Gastroesophageal sphincter (tissue), 4 donors: ENCODE measurements around the gene TAS1R3. TPM values are rescaled to one million over a fixed set of nuclear protein-coding genes. Genes with fewer than 3 reads are reported as not detected.

Experiments used
- ATAC-seq: fragments of 150-250 bp; one replicate; pipeline ENCODE4 v1.9.1; 2016; ENCODE audit warnings: mild to moderate bottlenecking, moderate library complexity
- H3K27ac ChIP-seq, 4 donors: fragments of 200-600 bp; sonication (generic) in 3 of 4; 1 replicate in 3 of 4; 2 replicates in 1 of 4; pipeline ENCODE4 v1.5.1; 2016 to 2019
- H3K27me3 ChIP-seq: fragments of 200-600 bp; sonication (generic); one replicate; pipeline ENCODE4 v1.5.1; 2019
- H3K36me3 ChIP-seq, 2 donors: fragments of 200-600 bp; sonication (generic); one replicate each; pipeline ENCODE4 v1.5.1; 2019; ENCODE audit warnings: control low read depth in 1 of 2
- H3K4me1 ChIP-seq, 3 donors: fragments of 200-600 bp; sonication (generic); 1 replicate in 2 of 3; 2 replicates in 1 of 3; pipeline ENCODE4 v1.5.1; 2016 to 2019; ENCODE audit warnings: control low read depth in 2 of 3
- H3K4me3 ChIP-seq, 2 donors: fragments of 200-600 bp; sonication (generic); one replicate each; pipeline ENCODE4 v1.5.1; 2019; ENCODE audit warnings: mild to moderate bottlenecking in 1 of 2, moderate library complexity in 1 of 2
- H3K9me3 ChIP-seq, 3 donors: fragments of 200-600 bp; sonication (generic); one replicate each; pipeline ENCODE4 v1.5.1; 2017 to 2019; ENCODE audit warnings: control low read depth in 2 of 3
- EP300 ChIP-seq: sonication (generic); formaldehyde crosslinking; IDR thresholded peaks from one replicate; pipeline ENCODE4 v1.6.1; 2017; ENCODE audit warnings: antibody characterized with exemption, mild to moderate bottlenecking
- POLR2A ChIP-seq, 2 donors: fragments of 450-650 bp; IDR thresholded peaks; one replicate each; pipeline ENCODE4 v1.6.1; 2017; ENCODE audit warnings: antibody characterized with exemption in 2 of 2, mild to moderate bottlenecking in 2 of 2, moderate library complexity in 1 of 2
- POLR2AphosphoS5 ChIP-seq: sonication (generic); formaldehyde crosslinking; IDR thresholded peaks from one replicate; pipeline ENCODE4 v1.6.1; 2017; ENCODE audit warnings: antibody characterized with exemption
- WGBS, 2 donors: methylation state at CpG; one replicate each; pipeline ENCODE4 v1.1.5; 2018; ENCODE audit warnings: low coverage in 1 of 2; 5-methylcytosine and 5-hydroxymethylcytosine counted together
- small RNA-seq, 4 donors: library from RNA; depleted of rRNA; stranded (forward); fragments of <200 nt; gene quantifications; one replicate each; pipeline ENCODE3, GENCODE V24; 2016
- total RNA-seq, 4 donors: library from RNA; depleted of rRNA; stranded (reverse); fragments of >200 nt; gene quantifications; one replicate each; pipeline ENCODE4 v1.1.0, GENCODE V29; 2016
- TF ChIP-seq, protein P1 (sequence below), 4 experiments: fragments of 200-600 bp in 2 of 4; fragments of 450-650 bp in 2 of 4; sonication (generic) in 1 of 4; IDR thresholded peaks; one replicate each; pipeline ENCODE4 v1.5.1; 2017 to 2019; ENCODE audit warnings: antibody characterized with exemption in 4 of 4, mild to moderate bottlenecking in 2 of 4, moderate library complexity in 2 of 4

Gene TAS1R3
- total RNA-seq, 4 donors from 2014 or later = 0.12 to 0.54 (median 0.40) TPM; not detected in 1

DNA sequence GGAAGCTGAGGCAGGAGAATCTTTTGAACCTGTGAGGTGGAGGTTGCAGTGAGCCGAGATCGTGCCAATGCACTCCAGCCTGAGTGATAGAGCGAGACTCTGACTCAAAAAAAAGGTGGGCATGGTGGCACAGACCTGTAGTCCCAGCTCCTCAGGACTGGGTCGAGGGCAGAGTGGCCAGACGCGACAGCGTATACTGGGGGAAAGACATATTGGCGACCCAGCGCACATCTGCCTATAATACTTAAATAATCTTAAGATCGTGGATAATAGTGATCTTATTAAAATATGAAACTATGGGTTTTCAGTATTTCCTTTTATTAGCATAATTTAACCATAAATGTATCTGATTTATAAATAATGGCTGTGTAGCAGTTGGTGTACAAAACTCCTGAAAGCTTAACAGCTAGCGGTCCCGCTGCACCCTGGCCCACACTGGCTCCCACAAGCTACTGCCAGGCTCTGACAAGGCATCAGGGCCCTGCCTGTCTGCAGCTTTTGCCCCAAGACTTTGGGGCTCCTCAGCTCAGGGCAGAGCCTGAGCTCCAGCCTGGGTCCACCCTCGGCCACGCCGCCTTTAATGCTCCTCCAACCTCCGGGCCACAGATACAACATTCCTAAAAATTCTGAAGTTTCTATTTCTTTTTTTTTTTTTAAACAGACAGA is 46.6 kb downstream of the TAS1R3 start:
- Histone ChIP-seq H3K36me3 (peaks cover 0 to 29% of the 10 kb centered on the region in 2 donors), H3K4me1 (peaks cover 0 to 29% (median 17%) of the 10 kb centered on the region in 3 donors), H3K4me3 (no peak overlapping the region), H3K27me3 (no peaks in the 10 kb centered on the region), H3K9me3 (no peaks in the 10 kb centered on the region), H3K27ac (no peak overlapping the region)
- WGBS, 2 donors = 91 to 94% methylated on average over 13 to 16 of the region's 16 CpGs
- TF ChIP-seq POLR2AphosphoS5 (no peak), POLR2A (IDR thresholded peaks at IDR 0.05) (no peak), EP300 (no peak)
- TF ChIP-seq, protein P1, sequence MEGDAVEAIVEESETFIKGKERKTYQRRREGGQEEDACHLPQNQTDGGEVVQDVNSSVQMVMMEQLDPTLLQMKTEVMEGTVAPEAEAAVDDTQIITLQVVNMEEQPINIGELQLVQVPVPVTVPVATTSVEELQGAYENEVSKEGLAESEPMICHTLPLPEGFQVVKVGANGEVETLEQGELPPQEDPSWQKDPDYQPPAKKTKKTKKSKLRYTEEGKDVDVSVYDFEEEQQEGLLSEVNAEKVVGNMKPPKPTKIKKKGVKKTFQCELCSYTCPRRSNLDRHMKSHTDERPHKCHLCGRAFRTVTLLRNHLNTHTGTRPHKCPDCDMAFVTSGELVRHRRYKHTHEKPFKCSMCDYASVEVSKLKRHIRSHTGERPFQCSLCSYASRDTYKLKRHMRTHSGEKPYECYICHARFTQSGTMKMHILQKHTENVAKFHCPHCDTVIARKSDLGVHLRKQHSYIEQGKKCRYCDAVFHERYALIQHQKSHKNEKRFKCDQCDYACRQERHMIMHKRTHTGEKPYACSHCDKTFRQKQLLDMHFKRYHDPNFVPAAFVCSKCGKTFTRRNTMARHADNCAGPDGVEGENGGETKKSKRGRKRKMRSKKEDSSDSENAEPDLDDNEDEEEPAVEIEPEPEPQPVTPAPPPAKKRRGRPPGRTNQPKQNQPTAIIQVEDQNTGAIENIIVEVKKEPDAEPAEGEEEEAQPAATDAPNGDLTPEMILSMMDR (IDR thresholded peaks at IDR 0.05) = no peak
- ATAC-seq = no peak

DNA sequence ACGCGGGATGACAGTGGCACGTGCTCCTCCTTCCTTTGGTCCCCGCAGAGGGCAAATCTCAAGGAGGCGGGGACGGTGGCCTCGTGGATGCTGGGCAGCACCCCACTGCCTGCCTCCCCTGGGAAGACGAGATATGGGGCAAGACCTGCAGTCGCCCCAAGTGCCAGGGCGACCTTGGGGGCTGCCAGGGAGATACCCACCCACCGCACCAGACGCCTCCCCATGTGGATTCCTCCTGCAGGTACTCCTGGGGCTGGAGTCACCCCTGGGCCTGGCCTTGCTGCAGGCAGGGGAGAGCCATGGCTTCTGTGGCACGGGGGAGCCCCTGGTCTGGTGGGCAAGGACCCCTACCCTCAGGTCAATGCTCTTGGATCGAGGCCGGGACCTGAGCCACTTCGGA is 49.8 kb downstream of the TAS1R3 start:
- no peak for ATAC-seq
- TF ChIP-seq POLR2A (IDR thresholded peaks at IDR 0.05) (no peak), EP300 (no peak), POLR2AphosphoS5 (no peak)
- TF ChIP-seq, protein P1 (IDR thresholded peaks at IDR 0.05) = no peak

DNA sequence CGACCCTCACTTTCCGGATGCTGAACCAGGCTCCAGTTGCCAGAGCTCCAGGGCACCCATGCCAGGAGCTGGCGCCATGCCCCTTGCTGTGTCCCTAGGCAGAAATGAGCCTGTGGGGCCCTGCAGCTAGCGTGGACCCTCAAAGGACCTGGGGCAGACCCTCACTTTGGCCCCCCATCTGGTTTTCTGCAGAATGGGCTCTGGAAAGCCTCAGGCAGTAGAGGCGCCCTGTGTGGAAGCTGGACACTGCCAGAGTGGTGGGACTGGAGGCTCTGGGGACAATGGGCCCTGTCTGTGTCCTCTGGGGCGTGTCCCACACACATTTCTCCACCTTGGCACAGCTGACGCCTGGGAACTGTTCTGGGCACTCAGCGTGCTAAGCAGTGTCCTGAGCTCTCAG is 50.2 kb downstream of the TAS1R3 start:
- no peaks in the 10 kb centered on the region for H3K9me3 ChIP-seq
- peaks cover 0 to 33% of the 10 kb centered on the region in 2 donors for H3K36me3 ChIP-seq
- H3K27me3 ChIP-seq = no peaks in the 10 kb centered on the region
- peaks cover 0 to under 1% (median 0%) of the 10 kb centered on the region in 3 donors for H3K4me1 ChIP-seq
- H3K27ac ChIP-seq = no peak overlapping the region
- TF ChIP-seq POLR2AphosphoS5 = no peak
- TF ChIP-seq, protein P1 (IDR thresholded peaks at IDR 0.05) = no peak
- TF ChIP-seq POLR2A (IDR thresholded peaks at IDR 0.05) = no peak
- no peak for TF ChIP-seq EP300
- no peak for ATAC-seq
- H3K4me3 ChIP-seq = no peak overlapping the region
- no CpG with 5 or more reads among the region's 8 CpGs for WGBS, 2 donors

More for the DNA sequence above, 49.8 kb downstream of the TAS1R3 start:
- Histone ChIP-seq H3K4me1 (peaks cover 0 to 5% (median 3%) of the 10 kb centered on the region in 3 donors), H3K9me3 (no peaks in the 10 kb centered on the region), H3K36me3 (peaks cover 0 to 29% of the 10 kb centered on the region in 2 donors), H3K27ac (no peak overlapping the region), H3K27me3 (no peaks in the 10 kb centered on the region), H3K4me3 (no peak overlapping the region)
- WGBS, 2 donors = no CpG with 5 or more reads among the region's 16 CpGs

Small RNA genes within 50 kb of the gene (small RNA-seq; reads per million reads assigned to genes)
- gene MIR6726 = 0 to 1.6 (median 0.44) reads per million in 4 donors

Other genes with a start within 250 kb of the TAS1R3 start
- gene C1orf159, start 215.2 kb upstream of the TAS1R3 start, total RNA-seq = 10 to 100 TPM in 2 of 4 donors, 1 to 10 TPM in 2; 6.3 to 15.3 (median 9.9) TPM
- under 1 TPM in 1 of 4 donors, not detected in 3; 0.23 TPM for gene TTLL10, start 157.4 kb upstream of the TAS1R3 start, total RNA-seq
- gene TNFRSF18, start 124.7 kb upstream of the TAS1R3 start, total RNA-seq = 1 to 10 TPM in 1 of 4 donors, under 1 TPM in 1, not detected in 2; 0.35 to 2.2 TPM
- 1 to 10 TPM in 3 of 4 donors, under 1 TPM in 1; 0.93 to 1.6 (median 1.3) TPM for gene TNFRSF4, start 117.1 kb upstream of the TAS1R3 start, total RNA-seq
- gene SDF4, start 99.3 kb upstream of the TAS1R3 start, total RNA-seq = 100 to 1,000 TPM in 2 of 4 donors, 10 to 100 TPM in 2; 84.2 to 115 (median 93.9) TPM
- 10 to 100 TPM; 12.3 to 24.1 (median 15.0) TPM for gene B3GALT6, start 99.0 kb upstream of the TAS1R3 start, total RNA-seq
- 1 to 10 TPM in 3 of 4 donors, under 1 TPM in 1; 0.96 to 2.8 (median 1.7) TPM for gene C1QTNF12, start 84.6 kb upstream of the TAS1R3 start, total RNA-seq
- gene UBE2J2, start 57.4 kb upstream of the TAS1R3 start, total RNA-seq = 10 to 100 TPM; 28.1 to 47.0 (median 37.9) TPM
- 1 to 10 TPM in 3 of 4 donors, under 1 TPM in 1; 0.94 to 7.9 (median 2.4) TPM for gene SCNN1D, start 50.8 kb upstream of the TAS1R3 start, total RNA-seq
- gene ACAP3, start 23.4 kb upstream of the TAS1R3 start, total RNA-seq = 10 to 100 TPM; 35.6 to 74.7 (median 50.2) TPM
- gene PUSL1, start 22.7 kb upstream of the TAS1R3 start, total RNA-seq = 10 to 100 TPM; 12.5 to 24.2 (median 19.4) TPM
- gene INTS11, start 6.6 kb upstream of the TAS1R3 start, total RNA-seq = 100 to 1,000 TPM in 1 of 4 donors, 10 to 100 TPM in 3; 62.0 to 119 (median 96.4) TPM
- gene CPTP, start 6.5 kb upstream of the TAS1R3 start, total RNA-seq = 10 to 100 TPM; 10.4 to 42.7 (median 30.1) TPM
- 100 to 1,000 TPM in 1 of 4 donors, 10 to 100 TPM in 3; 84.4 to 174 (median 88.9) TPM for gene DVL1, start 18.1 kb downstream of the TAS1R3 start, total RNA-seq
- 100 to 1,000 TPM in 1 of 4 donors, 10 to 100 TPM in 3; 69.8 to 105 (median 85.4) TPM for gene MXRA8, start 27.3 kb downstream of the TAS1R3 start, total RNA-seq
- gene AURKAIP1, start 43.9 kb downstream of the TAS1R3 start, total RNA-seq = 100 to 1,000 TPM; 103 to 138 (median 108) TPM
- 100 to 1,000 TPM in 2 of 4 donors, 10 to 100 TPM in 2; 31.6 to 248 (median 127) TPM for gene CCNL2, start 68.1 kb downstream of the TAS1R3 start, total RNA-seq
- gene MRPL20, start 76.0 kb downstream of the TAS1R3 start, total RNA-seq = 100 to 1,000 TPM; 121 to 215 (median 159) TPM
- 10 to 100 TPM in 2 of 4 donors, 1 to 10 TPM in 2; 8.7 to 16.9 (median 10.3) TPM for gene ANKRD65, start 90.0 kb downstream of the TAS1R3 start, total RNA-seq
- 100 to 1,000 TPM in 2 of 4 donors, 10 to 100 TPM in 2; 59.8 to 137 (median 96.4) TPM for gene VWA1, start 104.4 kb downstream of the TAS1R3 start, total RNA-seq
- gene ATAD3C, start 118.4 kb downstream of the TAS1R3 start, total RNA-seq = 1 to 10 TPM in 1 of 4 donors, under 1 TPM in 2, not detected in 1; 0.47 to 1.1 (median 0.94) TPM
- 10 to 100 TPM in 2 of 4 donors, 1 to 10 TPM in 2; 4.1 to 17.9 (median 12.1) TPM for gene ATAD3B, start 140.5 kb downstream of the TAS1R3 start, total RNA-seq
- 10 to 100 TPM; 14.9 to 32.9 (median 19.1) TPM for gene ATAD3A, start 180.9 kb downstream of the TAS1R3 start, total RNA-seq
- 10 to 100 TPM; 12.0 to 18.1 (median 14.4) TPM for gene TMEM240, start 209.3 kb downstream of the TAS1R3 start, total RNA-seq
- gene SSU72, start 243.6 kb downstream of the TAS1R3 start, total RNA-seq = 100 to 1,000 TPM in 2 of 4 donors, 10 to 100 TPM in 2; 90.5 to 109 (median 98.9) TPM